ENCODE data around the gene KIF18B.
A peak's percentile ranks its signal among the peaks of the same experiment; 100 is the strongest.

KIF18B gene

GRCh38 chr17:44918006-44918405, 29.6 kb downstream of the KIF18B start:
- no peak for DNase-seq (ENCODE audit: low read depth)

- no peak for DNase-seq (ENCODE audit: low read depth)
These were observed 30.1 kb downstream of the KIF18B start for GRCh38 chr17:44917456-44917855.

GRCh38 chr17:44916781-44917241, 30.8 kb downstream of the KIF18B start:
- DNase-seq (ENCODE audit: low read depth): no peak

GRCh38 chr17:44915862-44916780, 31.5 kb downstream of the KIF18B start:
- no peak for DNase-seq (ENCODE audit: low read depth)

- no peak for DNase-seq (ENCODE audit: low read depth)
These were observed 32.2 kb downstream of the KIF18B start, which contains the start of gene GFAP for GRCh38 chr17:44915321-44915726. Gene GFAP (minus strand): TSS chr17:44915500. CDS start chr17:44915486, 14 bp downstream.

GRCh38 chr17:44914698-44915271, 32.8 kb downstream of the KIF18B start:
- DNase-seq (ENCODE audit: low read depth): no peak

GRCh38 chr17:44914148-44914547, 33.4 kb downstream of the KIF18B start:
- DNase-seq (ENCODE audit: low read depth): no peak

GRCh38 chr17:44913676-44914075, 33.9 kb downstream of the KIF18B start:
- no peak for DNase-seq (ENCODE audit: low read depth)

GRCh38 chr17:44912763-44913544, 34.6 kb downstream of the KIF18B start:
- no peak for DNase-seq (ENCODE audit: low read depth)

- DNase-seq (ENCODE audit: low read depth): no peak
These were observed 36.2 kb downstream of the KIF18B start for GRCh38 chr17:44911133-44912001.

- DNase-seq (ENCODE audit: low read depth): no peak
These were observed 37.1 kb downstream of the KIF18B start for GRCh38 chr17:44910231-44911106.

GRCh38 chr17:44909681-44910144, 37.9 kb downstream of the KIF18B start:
- no peak for DNase-seq (ENCODE audit: low read depth)

- no peak for DNase-seq (ENCODE audit: low read depth)
These were observed 38.7 kb downstream of the KIF18B start for GRCh38 chr17:44908761-44909326.

- no peak for DNase-seq (ENCODE audit: low read depth)
These were observed 39.7 kb downstream of the KIF18B start for GRCh38 chr17:44907729-44908470.

GRCh38 chr17:44906763-44907728, 40.5 kb downstream of the KIF18B start:
- DNase-seq (ENCODE audit: low read depth): peak; percentile 49

- DNase-seq (ENCODE audit: low read depth): no peak
These were observed 41.4 kb downstream of the KIF18B start for GRCh38 chr17:44906010-44906646.

Measured in CMK (cell line).